HFF-Myc (cell line): ENCODE data around the gene IMMP2L.

Source experiments
- DNase-seq: peaks from one replicate; pipeline ENCODE4 v3.0.0-alpha.2; 2011; ENCODE audit warnings: low read depth; ENCODE audit errors: extremely low read depth
- H3K4me3 ChIP-seq: replicated peaks from 2 replicates; pipeline ENCODE4 v1.5.1; 2011; ENCODE audit warnings: low read depth, mild to moderate bottlenecking, control low read depth, low read length
- CTCF ChIP-seq: IDR thresholded peaks from 2 replicates; pipeline ENCODE4 v1.5.1; 2012; ENCODE audit warnings: mild to moderate bottlenecking, low read depth, low read length, control low read depth; ENCODE audit errors: missing control alignments

IMMP2L gene

GRCh38 chr7:111196655-111197054 lies 365.6 kb downstream of the IMMP2L start:
- H3K4me3 ChIP-seq: no peak overlapping the region
- DNase-seq: no peak
- no peak for TF ChIP-seq CTCF

- no peak for TF ChIP-seq CTCF
- no peak overlapping the region for H3K4me3 ChIP-seq
- DNase-seq: no peak
Measured at GRCh38 chr7:111192614-111193413, 369.5 kb downstream of the IMMP2L start.

GRCh38 chr7:111190804-111191203 lies 371.5 kb downstream of the IMMP2L start:
- no peak overlapping the region for H3K4me3 ChIP-seq
- TF ChIP-seq CTCF: no peak
- no peak for DNase-seq

GRCh38 chr7:111184987-111185386 lies 377.3 kb downstream of the IMMP2L start:
- no peak for DNase-seq

GRCh38 chr7:111183321-111183720 lies 379.0 kb downstream of the IMMP2L start:
- H3K4me3 ChIP-seq: no peak overlapping the region
- no peak for DNase-seq
- no peak for TF ChIP-seq CTCF

More at GRCh38 chr7:111184987-111185386, 377.3 kb downstream of the IMMP2L start:
- H3K4me3 ChIP-seq: no peak overlapping the region
- TF ChIP-seq CTCF: no peak

GRCh38 chr7:111180338-111180737 lies 382.0 kb downstream of the IMMP2L start:
- no peak overlapping the region for H3K4me3 ChIP-seq
- no peak for TF ChIP-seq CTCF
- no peak for DNase-seq
